HepG2 (cell line): ENCODE results near the gene MST1R. TPM values are rescaled to one million over a fixed set of nuclear protein-coding genes. Genes with fewer than 3 reads are reported as not detected.

Source experiments
- CEBPB ChIP-seq: IDR thresholded peaks from 2 replicates; pipeline ENCODE4 v1.6.1; 2011; ENCODE audit warnings: low read depth, low read length, improper control_type of control experiment, borderline replicate concordance
- GPBP1L1 ChIP-seq: sonication (generic); formaldehyde crosslinking; IDR thresholded peaks from 2 replicates; pipeline ENCODE4 v1.5.0; 2020; ENCODE audit warnings: mild to moderate bottlenecking, missing genetic modification reagents
- HHEX ChIP-seq: IDR thresholded peaks from 2 replicates; pipeline ENCODE4 v1.6.1; 2016; ENCODE audit warnings: control low read depth
- HMG20B ChIP-seq: conservative IDR thresholded peaks from 2 replicates; pipeline ENCODE4 v1.6.1; 2016; ENCODE audit warnings: missing genetic modification reagents, missing compliant biosample characterization
- KLF6 ChIP-seq: IDR thresholded peaks from 2 replicates; pipeline ENCODE4 v1.8.0; 2016; ENCODE audit warnings: missing biosample characterization, missing genetic modification reagents
- NFIC ChIP-seq: IDR thresholded peaks from 2 replicates; pipeline ENCODE4 v1.6.1; 2012; ENCODE audit warnings: mild to moderate bottlenecking, low read length, inconsistent platforms
- RBM22 ChIP-seq: fragments of 200-400 bp; formaldehyde crosslinking; optimal IDR thresholded peaks from 2 replicates; pipeline ENCODE3; 2017; ENCODE audit warnings: mild to moderate bottlenecking, low read length, moderate library complexity
- SRSF9 ChIP-seq: fragments of 200-400 bp; formaldehyde crosslinking; IDR thresholded peaks from 2 replicates; pipeline ENCODE4 v1.6.1; 2018; ENCODE audit warnings: borderline replicate concordance, mild to moderate bottlenecking, low read depth, low read length; ENCODE audit not compliant: insufficient read depth, poor library complexity, severe bottlenecking
- STAT6 ChIP-seq: sonication (generic); formaldehyde crosslinking; IDR thresholded peaks from 2 replicates; pipeline ENCODE4 v1.4.0; 2020; ENCODE audit warnings: missing genetic modification reagents, mild to moderate bottlenecking, borderline replicate concordance
- TEF ChIP-seq: sonication (generic); formaldehyde crosslinking; IDR thresholded peaks from 2 replicates; pipeline ENCODE4 v1.5.0; 2020; ENCODE audit warnings: missing genetic modification reagents
- THAP7 ChIP-seq: sonication (generic); formaldehyde crosslinking; IDR thresholded peaks from 2 replicates; pipeline ENCODE4 v1.8.1; 2023; ENCODE audit warnings: mild to moderate bottlenecking, missing genetic modification reagents
- USF2 ChIP-seq, 2 experiments: sonication (generic) in 1 of 2; formaldehyde crosslinking in 1 of 2; IDR thresholded peaks; 2 replicates each; pipeline versions ENCODE4 v1.5.1 to v1.6.1; 2011 to 2020; ENCODE audit warnings: borderline replicate concordance in 1 of 2, low read depth in 1 of 2, low read length in 1 of 2, mild to moderate bottlenecking in 1 of 2, missing genetic modification reagents in 1 of 2, moderate library complexity in 1 of 2
- ZBTB1 ChIP-seq: sonication (generic); formaldehyde crosslinking; IDR thresholded peaks from 2 replicates; pipeline ENCODE4 v1.4.0; 2020; ENCODE audit warnings: missing genetic modification reagents, borderline replicate concordance
- ZBTB44 ChIP-seq: sonication (generic); formaldehyde crosslinking; IDR thresholded peaks from 2 replicates; pipeline ENCODE4 v1.4.0; 2020; ENCODE audit warnings: missing genetic modification reagents
- ZBTB7A ChIP-seq: sonication (generic); formaldehyde crosslinking; IDR thresholded peaks from 2 replicates; pipeline ENCODE4 v1.8.0; 2022; ENCODE audit warnings: mild to moderate bottlenecking, missing genetic modification reagents
- ZBTB7B ChIP-seq: sonication (generic); formaldehyde crosslinking; IDR thresholded peaks from 2 replicates; pipeline ENCODE4 v1.4.0; 2020; ENCODE audit warnings: missing genetic modification reagents
- ZFP36L1 ChIP-seq: sonication (generic); formaldehyde crosslinking; IDR thresholded peaks from 2 replicates; pipeline ENCODE4 v1.8.0; 2022; ENCODE audit warnings: mild to moderate bottlenecking, missing genetic modification reagents, moderate library complexity
- ZNF121 ChIP-seq: sonication (generic); formaldehyde crosslinking; IDR thresholded peaks from 2 replicates; pipeline ENCODE4 v1.5.0; 2020; ENCODE audit warnings: mild to moderate bottlenecking, missing genetic modification reagents
- polyA plus RNA-seq, 8 experiments: library from polyadenylated mRNA; depleted of rRNA in 3 of 8; stranded (reverse) in 7 of 8; unstranded in 1 of 8; fragments of >200 nt; fragmentation: Illumina TruSeq in 4 of 8; extraction: Trizol in 4 of 8; gene quantifications; 2 replicates each; pipeline versions ENCODE4 v1.2.1 to v1.2.3, GENCODE V29; 2011 to 2016; ENCODE audit warnings: low read depth in 4 of 8, missing spikeins in 1 of 8, mixed read lengths in 1 of 8; ENCODE audit not compliant: insufficient read depth in 1 of 8
- total RNA-seq, 5 experiments: library from RNA; depleted of rRNA; stranded (reverse); fragments of >200 nt; fragmentation: Illumina TruSeq; extraction: Trizol; gene quantifications; 2 replicates each; pipeline ENCODE4 v1.2.3, GENCODE V29; 2016; ENCODE audit warnings: low read depth in 1 of 5

MST1R gene
- total and polyA plus RNA-seq, 2 of the 13 experiments (the other 11 are each of a cell fraction or from before 2014, with no cell fraction given), result 0.11 to 0.77 TPM

GRCh38 chr3:49939858-49940666, 36.4 kb upstream of the MST1R start, which contains the start of gene RBM6 (continued):
- TF ChIP-seq ZBTB44 (CRISPR knock-in tag) (no peak), ZBTB7B (no peak; the same call in 1 of the 2 replicates), CEBPB (no peak), THAP7 (0 out of 2 replicates have a peak, but pooled peaks have one; percentile 76), ZBTB7A (CRISPR knock-in tag) (0 out of 2 replicates have a peak, but pooled peaks have one; percentile 9), RBM22 (no peak), SRSF9 (no peak), STAT6 (CRISPR knock-in tag) (no peak; the same call in 1 of the 2 replicates), ZFP36L1 (CRISPR knock-in tag) (peak; percentile 71; the same call in 1 of the 2 replicates), KLF6 (CRISPR knock-in tag) (peak; percentile 91; the same call in 1 of the 2 replicates), USF2 (IDR thresholded peaks at IDR 0.05; ENCODE audit: low read depth, low read length) (peak; percentile 86), USF2 (CRISPR knock-in tag; IDR thresholded peaks at IDR 0.05; ENCODE audit: borderline replicate concordance) (peak; percentile 91), HHEX (no peak), TEF (CRISPR knock-in tag) (peak; percentile 47; the same call in 1 of the 2 replicates), ZNF121 (0 out of 2 replicates have a peak, but pooled peaks have one; percentile 50), ZBTB1 (CRISPR knock-in tag) (no peak), HMG20B (no peak), GPBP1L1 (no peak), NFIC (no peak; the same call in 1 of the 2 replicates)
